Measurements from ENCODE around the gene LRSAM1. TPM values are rescaled to one million over a fixed set of nuclear protein-coding genes. Genes with fewer than 3 reads are reported as not detected.
A peak's percentile ranks its signal among the peaks of the same experiment; 100 is the strongest.

LRSAM1 gene
- total RNA-seq, 1 donor from 2014 or later: 15.7 TPM

DNA sequence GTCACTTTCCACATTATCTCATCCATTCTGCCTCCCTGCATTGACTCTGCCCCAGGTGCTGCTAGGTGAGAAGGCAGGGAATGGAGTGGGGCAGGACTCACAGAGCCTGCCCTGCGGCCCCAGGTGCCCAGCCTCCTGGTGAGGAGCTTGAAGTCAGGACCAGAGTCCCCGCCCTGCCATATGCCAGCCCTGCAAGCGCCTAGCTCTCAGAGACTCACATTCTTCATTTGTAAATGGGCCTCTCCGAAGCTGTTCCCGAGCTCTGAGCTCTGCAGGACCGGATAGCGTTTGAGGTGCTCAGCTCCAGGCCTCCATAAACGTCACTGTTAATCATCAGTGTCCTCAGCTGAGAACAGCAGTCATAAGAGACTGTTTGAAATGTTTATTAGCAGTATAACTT lies 85.7 kb downstream of the LRSAM1 start:
- no peak for DNase-seq

GRCh38 chr9:127537792-127538191 lies 86.5 kb downstream of the LRSAM1 start:
- no peak for DNase-seq

DNA sequence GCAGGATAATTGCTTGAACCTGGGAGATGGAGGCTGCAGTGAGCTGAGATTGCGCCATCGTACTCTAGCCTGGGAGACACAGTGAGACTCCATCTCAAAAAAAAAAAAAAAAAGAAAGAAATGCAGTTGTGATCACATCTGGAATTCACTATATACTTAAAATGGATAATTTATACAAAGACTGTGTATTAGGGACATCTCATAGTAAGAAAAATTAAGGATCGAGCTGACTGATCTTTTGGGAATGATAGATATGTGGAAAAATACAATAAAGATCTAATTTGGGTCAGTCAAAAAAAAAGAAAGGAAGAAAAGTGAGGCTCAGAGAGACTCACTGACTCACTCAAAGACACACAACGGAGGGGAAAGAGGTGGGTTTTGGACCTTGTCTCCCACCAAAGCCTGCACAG lies 87.5 kb downstream of the LRSAM1 start:
- no peak for DNase-seq

GRCh38 chr9:127539259-127539981 lies 88.1 kb downstream of the LRSAM1 start:
- DNase-seq: peak; percentile 59

GRCh38 chr9:127539982-127540663 lies 88.8 kb downstream of the LRSAM1 start:
- DNase-seq: no peak

DNA sequence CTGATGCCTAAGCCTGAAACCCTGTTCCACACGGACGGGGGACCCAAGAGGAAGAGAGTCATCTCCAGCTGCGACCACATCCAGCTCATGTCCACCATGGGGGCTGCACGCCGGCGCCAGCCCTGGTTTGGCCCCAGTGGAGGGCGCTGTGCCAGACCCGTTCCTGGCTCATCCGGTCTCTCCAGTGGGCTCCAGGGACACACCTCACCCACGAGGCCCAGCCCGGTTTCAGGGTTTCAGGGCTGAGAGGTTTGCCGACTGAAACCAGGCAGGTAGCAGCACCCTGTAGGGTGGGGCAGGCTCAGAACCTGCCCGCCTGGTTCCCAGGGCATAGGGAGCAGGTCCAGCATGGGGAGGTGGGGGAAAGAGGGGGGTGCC lies 89.3 kb downstream of the LRSAM1 start:
- DNase-seq: no peak

DNA sequence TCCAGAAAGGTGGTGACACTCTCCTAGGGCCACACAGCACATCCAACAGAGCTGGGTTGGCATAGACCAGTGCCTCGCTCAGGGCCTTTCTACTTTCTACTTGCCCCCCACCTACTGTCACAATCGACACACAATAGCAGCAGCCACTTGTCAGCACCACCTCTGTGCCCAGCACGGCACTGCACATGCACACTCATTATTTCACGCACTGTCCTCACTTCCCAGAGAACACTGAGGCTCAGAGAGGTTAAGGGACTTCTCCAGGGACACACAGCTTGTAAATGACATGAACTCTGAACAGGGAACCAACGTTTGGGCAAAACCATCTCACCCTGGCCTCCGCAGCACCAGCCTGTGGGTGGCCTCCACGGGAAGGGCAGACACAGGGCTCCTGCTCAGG lies 89.9 kb downstream of the LRSAM1 start:
- no peak for DNase-seq

DNA sequence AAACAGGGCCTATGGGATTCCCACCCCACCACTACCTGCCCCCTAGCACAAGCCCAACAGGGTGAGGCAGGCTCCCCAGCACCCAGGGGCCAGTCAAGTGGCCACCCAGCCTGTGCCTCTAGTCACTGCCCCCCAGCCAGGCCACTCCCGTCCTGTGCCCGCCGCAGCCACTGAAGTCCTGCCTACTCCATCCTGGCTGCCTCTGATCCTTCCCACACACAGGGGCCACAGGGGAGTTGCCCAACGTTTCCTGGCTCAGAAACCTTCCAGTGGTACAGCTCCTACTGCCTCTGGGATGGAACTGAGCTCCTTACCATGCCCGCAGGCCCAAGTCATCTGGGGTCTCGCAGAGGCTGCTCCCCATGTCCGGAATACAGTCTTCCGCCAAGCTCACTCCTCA lies 90.6 kb downstream of the LRSAM1 start:
- DNase-seq: no peak

- DNase-seq: no peak
Measured at GRCh38 chr9:127543221-127543620, 91.9 kb downstream of the LRSAM1 start.

DNA sequence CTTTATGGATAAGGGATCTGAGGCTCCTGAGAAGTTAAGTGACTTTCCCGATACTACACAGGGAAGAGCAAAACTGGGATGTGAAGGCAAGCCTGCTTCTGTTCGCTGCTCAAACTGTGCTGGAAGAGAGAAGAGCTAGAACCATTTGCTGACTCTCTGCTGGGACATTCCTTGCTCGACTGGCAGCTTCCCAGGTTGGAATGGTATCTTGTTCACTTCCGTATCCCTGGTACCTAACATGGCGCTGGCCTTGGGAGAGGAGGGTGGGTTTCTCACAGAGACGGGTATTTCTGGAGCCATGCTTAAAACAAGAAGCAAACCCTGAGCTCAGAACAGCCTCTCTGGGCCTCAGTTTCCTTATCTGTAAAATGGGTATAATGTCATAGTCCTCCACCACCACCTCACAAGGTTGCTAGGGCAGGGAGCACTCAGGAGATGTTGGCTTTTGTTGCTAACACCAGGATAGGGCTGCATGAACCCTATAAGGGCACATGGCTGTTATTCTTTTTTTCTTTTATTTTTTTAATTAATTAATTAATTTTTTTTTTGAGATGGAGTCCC lies 92.7 kb downstream of the LRSAM1 start:
- no peak for DNase-seq

GRCh38 chr9:127545196-127546124 lies 94.2 kb downstream of the LRSAM1 start:
- no peak for DNase-seq

GRCh38 chr9:127546125-127546832 lies 95.0 kb downstream of the LRSAM1 start:
- DNase-seq: no peak

DNA sequence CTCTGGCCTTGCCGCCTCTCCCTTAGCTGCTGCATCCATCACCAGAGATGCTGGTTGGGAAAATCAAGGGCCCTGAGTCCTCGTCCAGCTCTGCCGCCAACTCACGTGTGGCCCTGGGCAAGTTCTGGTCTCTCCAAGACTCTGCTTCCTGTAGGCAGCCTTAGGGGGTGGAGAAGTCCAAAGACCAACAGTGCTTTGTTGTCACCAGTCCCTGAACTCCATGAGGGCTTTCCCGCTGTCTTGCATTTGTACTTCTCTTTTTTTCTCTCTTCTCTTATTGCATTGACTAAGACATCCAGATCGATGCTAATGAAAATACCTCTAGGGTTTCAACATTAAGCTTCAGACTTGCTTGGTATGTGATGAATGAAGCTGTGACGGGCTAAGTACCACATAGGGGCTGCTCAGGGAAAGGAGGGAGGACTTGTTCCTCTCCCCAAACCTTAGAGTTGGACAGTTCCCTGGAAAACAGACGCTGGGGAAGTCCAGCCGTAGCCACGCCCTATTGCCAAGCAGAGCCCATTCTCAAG lies 97.1 kb downstream of the LRSAM1 start:
- no peak for DNase-seq

- no peak for DNase-seq
Measured at GRCh38 chr9:127549218-127549617, 97.9 kb downstream of the LRSAM1 start.

DNA sequence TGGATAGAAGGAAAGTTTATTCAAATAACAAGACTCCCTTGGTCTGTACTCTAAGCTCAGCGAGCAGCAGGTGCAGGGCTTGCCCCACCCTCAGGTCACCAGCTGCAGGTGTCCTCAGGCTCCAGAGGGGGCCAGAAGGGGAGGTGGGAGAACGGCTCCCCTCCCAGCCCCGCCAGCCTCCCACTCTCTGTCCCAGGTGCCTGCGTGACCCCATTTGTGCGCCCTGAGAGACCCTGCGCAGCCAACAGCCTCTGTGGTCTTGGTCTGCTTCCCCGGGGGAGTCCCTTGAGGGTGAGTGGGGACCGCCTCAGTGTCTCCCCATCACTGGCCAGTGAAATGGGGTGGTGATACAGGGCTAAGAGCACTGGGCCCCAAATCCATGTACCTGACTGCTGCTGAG lies 98.4 kb downstream of the LRSAM1 start:
- DNase-seq: no peak

DNA sequence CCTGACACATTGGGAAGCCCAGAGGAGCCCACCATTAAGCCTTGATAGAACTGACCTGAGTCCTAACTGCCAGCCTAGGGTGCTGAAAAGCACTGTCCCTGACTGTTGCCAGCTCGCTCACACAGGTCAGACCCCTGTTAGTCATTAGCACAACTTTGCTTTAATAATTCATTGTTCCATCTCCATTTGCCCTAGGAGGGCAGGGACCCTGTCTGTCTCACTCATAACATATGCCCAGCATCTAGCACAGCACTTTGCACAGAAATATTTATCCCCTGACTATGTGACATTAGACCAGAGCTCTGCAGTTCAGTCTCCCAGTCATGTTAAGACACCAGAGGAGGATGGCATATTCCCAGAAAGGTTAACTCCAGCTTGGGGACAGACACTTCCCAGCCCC lies 99.0 kb downstream of the LRSAM1 start:
- DNase-seq: no peak

GRCh38 chr9:127550751-127551150 lies 99.4 kb downstream of the LRSAM1 start:
- peak; percentile 47 for DNase-seq

Other genes starting within 250 kb of the LRSAM1 start
- 2.4 and 3.4 TPM in 2 replicates for gene GARNL3, start 186.7 kb upstream of the LRSAM1 start, total RNA-seq
- 10.1 and 11.9 TPM in 2 replicates for gene SLC2A8, start 54.3 kb upstream of the LRSAM1 start, total RNA-seq
- 11.8 and 14.8 TPM in 2 replicates for gene ZNF79, start 27.1 kb upstream of the LRSAM1 start, total RNA-seq
- 969 and 1,693 TPM in 2 replicates for gene RPL12, start 104 bp upstream of the LRSAM1 start, total RNA-seq
- gene STXBP1, start 160.8 kb downstream of the LRSAM1 start, total RNA-seq: 24.7 and 34.0 TPM in 2 replicates

Measured in dermis blood vessel endothelial cell (primary cell).